Trophoblast cell (in vitro differentiated cells and primary cell): ENCODE data around the gene RGS7BP.

Source experiments
- DNase-seq, 2 donors: peaks; one replicate each; pipeline ENCODE4 v3.0.0-alpha.2; 2016
- H2AFZ ChIP-seq: 2 replicates; pipeline ENCODE4 v1.6.1; 2013; ENCODE audit warnings: low read length, moderate library complexity, mild to moderate bottlenecking; ENCODE audit not compliant: insufficient read depth, poor library complexity
- H2AK5ac ChIP-seq: 2 replicates; pipeline ENCODE4 v1.6.1; 2013; ENCODE audit warnings: mild to moderate bottlenecking, low read length
- H2BK120ac ChIP-seq: 2 replicates; pipeline ENCODE4 v1.6.1; 2013; ENCODE audit warnings: low read length, mild to moderate bottlenecking, moderate library complexity; ENCODE audit not compliant: insufficient read depth, poor library complexity
- H2BK12ac ChIP-seq: 2 replicates; pipeline ENCODE4 v1.6.1; 2013; ENCODE audit warnings: mild to moderate bottlenecking, low read length, moderate library complexity
- H2BK5ac ChIP-seq: 2 replicates; pipeline ENCODE4 v1.6.1; 2013; ENCODE audit warnings: low read length, low read depth, moderate library complexity, mild to moderate bottlenecking; ENCODE audit not compliant: poor library complexity
- H3K14ac ChIP-seq: 2 replicates; pipeline ENCODE4 v1.6.1; 2013; ENCODE audit warnings: mild to moderate bottlenecking, low read length
- H3K18ac ChIP-seq: 2 replicates; pipeline ENCODE4 v1.6.1; 2013; ENCODE audit warnings: mild to moderate bottlenecking, low read length
- H3K23ac ChIP-seq: 2 replicates; pipeline ENCODE4 v1.6.1; 2013; ENCODE audit warnings: low read length
- H3K27ac ChIP-seq: 2 replicates; pipeline ENCODE4 v1.5.1; 2013; ENCODE audit warnings: low read depth, mild to moderate bottlenecking, inconsistent platforms, low read length, moderate library complexity
- H3K27me3 ChIP-seq: 2 replicates; pipeline ENCODE4 v1.6.1; 2013; ENCODE audit warnings: inconsistent platforms, mild to moderate bottlenecking, low read length, moderate library complexity; ENCODE audit not compliant: insufficient read depth
- H3K36me3 ChIP-seq, 2 experiments: 1 replicate in 1 of 2; 2 replicates in 1 of 2; pipeline ENCODE4 v1.6.1; 2013; ENCODE audit warnings: low read length in 2 of 2, mild to moderate bottlenecking in 2 of 2, moderate library complexity in 1 of 2; ENCODE audit not compliant: insufficient read depth in 2 of 2, control insufficient read depth in 1 of 2
- H3K4ac ChIP-seq: 2 replicates; pipeline ENCODE4 v1.6.1; 2013; ENCODE audit warnings: low read depth, mild to moderate bottlenecking, low read length, moderate library complexity
- H3K4me1 ChIP-seq, 2 experiments: 1 replicate in 1 of 2; 2 replicates in 1 of 2; pipeline ENCODE4 v1.6.1; 2013; ENCODE audit warnings: low read length in 2 of 2, mild to moderate bottlenecking in 2 of 2, moderate library complexity in 1 of 2; ENCODE audit not compliant: insufficient read depth in 2 of 2, control insufficient read depth in 1 of 2
- H3K4me2 ChIP-seq: 2 replicates; pipeline ENCODE4 v1.6.1; 2013; ENCODE audit warnings: inconsistent platforms, mild to moderate bottlenecking, low read length, moderate library complexity
- H3K4me3 ChIP-seq: 2 replicates; pipeline ENCODE4 v1.5.1; 2013; ENCODE audit warnings: mild to moderate bottlenecking, low read depth, low read length, inconsistent platforms
- H3K79me1 ChIP-seq: one replicate; pipeline ENCODE4 v1.6.1; 2013; ENCODE audit warnings: low read length
- H3K79me2 ChIP-seq: 2 replicates; pipeline ENCODE4 v1.6.1; 2013; ENCODE audit warnings: low read length, mild to moderate bottlenecking; ENCODE audit not compliant: control insufficient read depth, insufficient read depth, poor library complexity
- H3K9ac ChIP-seq: 2 replicates; pipeline ENCODE4 v1.6.1; 2013; ENCODE audit warnings: mild to moderate bottlenecking, low read length
- H3K9me3 ChIP-seq: 2 replicates; pipeline ENCODE4 v1.6.1; 2013; ENCODE audit warnings: low read depth, mild to moderate bottlenecking, control low read depth, inconsistent platforms, low read length; ENCODE audit not compliant: insufficient read depth
- H4K12ac ChIP-seq: 2 replicates; pipeline ENCODE4 v1.6.1; 2013; ENCODE audit warnings: low read depth, mild to moderate bottlenecking, low read length, moderate library complexity
- H4K8ac ChIP-seq: 2 replicates; pipeline ENCODE4 v1.6.1; 2013; ENCODE audit warnings: low read depth, mild to moderate bottlenecking, low read length, moderate library complexity
- H4K91ac ChIP-seq: one replicate; pipeline ENCODE4 v1.6.1; 2013; ENCODE audit warnings: low read depth, mild to moderate bottlenecking, low read length, moderate library complexity
- WGBS: extraction: QIAGEN DNeasy Blood & Tissue Kit; methylation state at CpG from one replicate; pipeline ENCODE4 v1.1.7; 2013; ENCODE audit warnings: missing lambda C conversion rate; ENCODE audit not compliant: insufficient read length, insufficient coverage; ENCODE audit errors: extremely low coverage; 5-methylcytosine and 5-hydroxymethylcytosine counted together

The RGS7BP gene

GRCh38 chr5:64629841-64630240 is 124.0 kb downstream of the RGS7BP start:
- no peak overlapping the region for H2BK12ac ChIP-seq
- no peak overlapping the region for H3K27ac ChIP-seq
- H3K79me1 ChIP-seq = no peaks in the 10 kb centered on the region
- H4K91ac ChIP-seq = no peak overlapping the region
- no peak overlapping the region for H3K14ac ChIP-seq
- peaks cover 2 to 4% of the 10 kb centered on the region in 2 experiments for H3K4me1 ChIP-seq
- no peaks in the 10 kb centered on the region for H3K36me3 ChIP-seq
- H2AK5ac ChIP-seq = no peak overlapping the region
- no peak overlapping the region for H3K4me2 ChIP-seq
- no peak overlapping the region for H3K23ac ChIP-seq
- H2BK120ac ChIP-seq = no peak overlapping the region
- DNase-seq = no peak
- no CpG with 5 or more reads among the region's 2 CpGs for WGBS
- H3K18ac ChIP-seq = no peak overlapping the region
- no peak overlapping the region for H4K8ac ChIP-seq
- H2AFZ ChIP-seq = no peak overlapping the region
- no peaks in the 10 kb centered on the region for H3K9me3 ChIP-seq
- no peak overlapping the region for H3K4ac ChIP-seq
- H3K79me2 ChIP-seq = no peaks in the 10 kb centered on the region
- H4K12ac ChIP-seq = no peak overlapping the region
- no peak overlapping the region for H2BK5ac ChIP-seq
- H3K9ac ChIP-seq = no peak overlapping the region
- H3K4me3 ChIP-seq = no peak overlapping the region
- H3K27me3 ChIP-seq = no peaks in the 10 kb centered on the region

- peak in 1 of 2 donors; percentile 6 for DNase-seq
- Histone ChIP-seq H3K27me3 (no peaks in the 10 kb centered on the region), H3K79me2 (no peaks in the 10 kb centered on the region), H3K4me1 (peaks cover 2 to 4% of the 10 kb centered on the region in 2 experiments), H3K27ac (no peak overlapping the region), H3K4me3 (no peak overlapping the region), H4K91ac (no peak overlapping the region), H3K14ac (no peak overlapping the region), H3K4me2 (no peak overlapping the region), H2BK5ac (no peak overlapping the region), H3K79me1 (no peaks in the 10 kb centered on the region), H3K9me3 (no peaks in the 10 kb centered on the region), H3K23ac (no peak overlapping the region), H3K18ac (no peak overlapping the region), H2AK5ac (no peak overlapping the region), H2BK120ac (no peak overlapping the region), H2AFZ (no peak overlapping the region), H3K36me3 (no peaks in the 10 kb centered on the region), H3K9ac (no peak overlapping the region), H4K12ac (no peak overlapping the region), H4K8ac (no peak overlapping the region), H2BK12ac (no peak overlapping the region), H3K4ac (no peak overlapping the region)
- WGBS = no CpG with 5 or more reads among the region's 3 CpGs
These were observed 126.4 kb downstream of the RGS7BP start for GRCh38 chr5:64632251-64632650.

- H3K27ac ChIP-seq = no peak overlapping the region
- no peak overlapping the region for H3K4me3 ChIP-seq
- no peak overlapping the region for H4K12ac ChIP-seq
- no peak overlapping the region for H2AK5ac ChIP-seq
- no peak overlapping the region for H3K23ac ChIP-seq
- no CpG with 5 or more reads among the region's 1 CpG for WGBS
- no peaks in the 10 kb centered on the region for H3K36me3 ChIP-seq
- H3K27me3 ChIP-seq = no peaks in the 10 kb centered on the region
- DNase-seq = peak in 1 of 2 donors; percentile 69
- H4K91ac ChIP-seq = no peak overlapping the region
- H3K14ac ChIP-seq = no peak overlapping the region
- H3K9me3 ChIP-seq = no peaks in the 10 kb centered on the region
- H3K79me1 ChIP-seq = no peaks in the 10 kb centered on the region
- no peak overlapping the region for H3K9ac ChIP-seq
- no peak overlapping the region for H3K4me2 ChIP-seq
- H4K8ac ChIP-seq = no peak overlapping the region
- H3K18ac ChIP-seq = no peak overlapping the region
- H2BK120ac ChIP-seq = no peak overlapping the region
- H3K4me1 ChIP-seq = peaks cover 2 to 4% of the 10 kb centered on the region in 2 experiments
- H2BK5ac ChIP-seq = no peak overlapping the region
- H2BK12ac ChIP-seq = no peak overlapping the region
- no peaks in the 10 kb centered on the region for H3K79me2 ChIP-seq
- H2AFZ ChIP-seq = no peak overlapping the region
- H3K4ac ChIP-seq = no peak overlapping the region
These were observed 129.3 kb downstream of the RGS7BP start for GRCh38 chr5:64634997-64635686.

GRCh38 chr5:64637144-64637543 is 131.3 kb downstream of the RGS7BP start:
- H3K79me1 ChIP-seq = no peaks in the 10 kb centered on the region
- H3K36me3 ChIP-seq = no peaks in the 10 kb centered on the region
- no peak overlapping the region for H2AK5ac ChIP-seq
- no peak overlapping the region for H2BK12ac ChIP-seq
- no peak overlapping the region for H3K23ac ChIP-seq
- DNase-seq = no peak
- no peak overlapping the region for H4K91ac ChIP-seq
- H3K18ac ChIP-seq = no peak overlapping the region
- no peak overlapping the region for H3K14ac ChIP-seq
- H3K27ac ChIP-seq = no peak overlapping the region
- no peak overlapping the region for H2AFZ ChIP-seq
- no peaks in the 10 kb centered on the region for H3K27me3 ChIP-seq
- no peak overlapping the region for H3K4ac ChIP-seq
- no peak overlapping the region for H2BK120ac ChIP-seq
- WGBS = no CpG with 5 or more reads among the region's 9 CpGs
- no peaks in the 10 kb centered on the region for H3K9me3 ChIP-seq
- H3K9ac ChIP-seq = no peak overlapping the region
- no peak overlapping the region for H3K4me3 ChIP-seq
- H4K8ac ChIP-seq = no peak overlapping the region
- no peaks in the 10 kb centered on the region for H3K79me2 ChIP-seq
- H2BK5ac ChIP-seq = no peak overlapping the region
- peaks cover 2 to 4% of the 10 kb centered on the region in 2 experiments for H3K4me1 ChIP-seq
- H4K12ac ChIP-seq = no peak overlapping the region
- H3K4me2 ChIP-seq = no peak overlapping the region
